ENCODE data around the gene PHACTR3.

PHACTR3 gene

GRCh38 chr20:59696476-59696875 is 92.1 kb downstream of the PHACTR3 start:
- no peak for DNase-seq (ENCODE audit: low read depth)

DNA sequence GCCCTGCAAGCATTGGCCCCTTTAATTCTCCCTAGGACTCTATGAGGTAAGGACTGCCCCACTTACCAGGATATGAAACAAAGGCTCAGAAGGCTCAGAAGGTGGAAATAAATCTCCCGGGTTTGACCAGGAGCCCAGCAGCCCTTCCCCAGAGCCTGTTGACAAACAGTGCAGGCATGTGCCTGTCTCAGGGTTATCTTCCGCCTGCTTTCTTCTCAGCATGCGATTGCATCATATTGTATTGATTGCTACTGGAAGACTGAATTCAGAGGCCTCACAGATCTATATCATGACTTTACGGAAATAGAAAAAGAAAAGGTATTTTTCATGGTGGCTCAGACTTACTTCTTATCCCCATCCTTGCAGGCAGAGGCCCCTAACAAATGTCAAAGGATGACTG is 92.7 kb downstream of the PHACTR3 start:
- DNase-seq (ENCODE audit: low read depth) = no peak

DNA sequence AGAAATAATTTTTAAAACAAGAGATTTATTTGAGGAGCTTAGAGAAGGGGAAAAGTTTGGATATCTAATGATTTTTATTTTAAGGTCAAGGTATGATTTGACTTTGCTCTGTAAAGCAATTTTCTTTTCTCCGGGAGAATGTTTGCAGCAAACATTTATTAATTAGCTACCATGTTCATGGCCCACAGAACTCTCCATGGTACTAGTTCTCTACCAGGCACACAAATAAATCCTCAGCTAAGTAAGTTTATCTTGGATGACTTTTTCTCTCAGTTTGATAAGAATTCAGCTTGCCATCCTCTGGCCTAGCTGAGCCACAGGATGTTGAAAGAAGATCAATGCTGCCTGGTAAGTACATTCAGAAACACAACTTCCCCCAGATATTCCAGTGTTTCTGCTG is 94.3 kb downstream of the PHACTR3 start:
- no peak for DNase-seq (ENCODE audit: low read depth)

DNA sequence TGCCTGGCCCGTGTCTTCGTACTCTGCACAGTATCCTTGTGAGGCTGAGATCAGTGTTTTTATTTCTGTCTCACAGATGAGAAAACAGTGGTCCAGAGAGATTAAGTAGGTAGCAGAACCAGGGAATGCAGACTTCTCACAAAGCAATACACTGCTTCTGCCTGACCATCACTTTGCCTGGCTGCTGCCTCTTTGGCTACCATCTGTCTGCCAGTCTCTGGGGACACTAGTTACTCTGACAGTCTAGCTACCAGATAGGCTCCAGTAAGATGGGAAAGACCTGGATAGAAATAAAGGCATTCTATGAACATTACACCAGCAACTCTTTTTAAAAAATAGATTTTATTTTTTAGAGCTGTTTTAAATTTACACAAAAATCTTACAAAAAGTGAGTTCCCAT is 96.9 kb downstream of the PHACTR3 start:
- no peak for DNase-seq (ENCODE audit: low read depth)

- DNase-seq (ENCODE audit: low read depth) = no peak
These were observed 98.7 kb downstream of the PHACTR3 start for GRCh38 chr20:59703046-59703445.

- DNase-seq (ENCODE audit: low read depth) = no peak
These were observed 101.5 kb downstream of the PHACTR3 start for GRCh38 chr20:59705651-59706399.

GRCh38 chr20:59706400-59706693 is 102.0 kb downstream of the PHACTR3 start:
- DNase-seq (ENCODE audit: low read depth) = no peak

DNA sequence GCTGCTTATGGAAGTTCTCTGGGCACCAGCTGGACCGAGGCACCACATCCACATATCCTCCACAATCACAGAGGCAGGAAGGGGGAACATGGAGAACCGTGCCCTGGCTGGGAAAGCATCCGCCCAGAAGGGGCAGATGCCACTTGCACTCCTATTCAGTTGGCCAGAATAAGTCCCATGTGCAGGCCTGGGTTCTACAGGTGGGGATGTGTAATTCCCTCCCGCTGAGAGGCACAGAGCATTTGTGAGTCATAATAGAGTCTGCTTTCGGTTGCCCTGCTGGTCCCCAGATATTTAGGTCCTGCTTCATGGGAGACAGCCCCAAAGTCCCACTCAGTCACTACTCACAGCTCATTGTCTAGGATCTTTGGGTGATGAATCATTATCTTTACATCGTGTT is 104.0 kb downstream of the PHACTR3 start:
- no peak for DNase-seq (ENCODE audit: low read depth)

DNA sequence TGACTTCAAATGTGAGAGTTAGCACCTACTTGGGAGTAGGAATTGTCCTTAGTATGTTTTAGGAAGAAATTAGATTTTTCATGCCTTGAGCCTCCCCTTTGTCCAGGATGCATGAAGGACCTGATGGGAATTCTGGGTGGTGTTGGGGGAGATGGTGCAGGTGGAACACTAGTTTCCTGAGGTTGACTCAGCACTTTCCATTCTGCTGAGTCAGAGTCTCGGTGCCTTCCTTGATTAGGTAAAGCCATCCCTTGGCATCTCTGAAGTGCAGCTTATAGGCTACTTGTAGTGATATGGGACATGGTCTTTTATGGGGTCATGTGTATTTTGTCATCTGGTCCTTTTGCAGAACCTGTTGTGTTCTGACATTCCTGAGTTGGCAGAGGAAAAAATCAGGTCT is 105.3 kb downstream of the PHACTR3 start:
- DNase-seq (ENCODE audit: low read depth) = no peak

DNA sequence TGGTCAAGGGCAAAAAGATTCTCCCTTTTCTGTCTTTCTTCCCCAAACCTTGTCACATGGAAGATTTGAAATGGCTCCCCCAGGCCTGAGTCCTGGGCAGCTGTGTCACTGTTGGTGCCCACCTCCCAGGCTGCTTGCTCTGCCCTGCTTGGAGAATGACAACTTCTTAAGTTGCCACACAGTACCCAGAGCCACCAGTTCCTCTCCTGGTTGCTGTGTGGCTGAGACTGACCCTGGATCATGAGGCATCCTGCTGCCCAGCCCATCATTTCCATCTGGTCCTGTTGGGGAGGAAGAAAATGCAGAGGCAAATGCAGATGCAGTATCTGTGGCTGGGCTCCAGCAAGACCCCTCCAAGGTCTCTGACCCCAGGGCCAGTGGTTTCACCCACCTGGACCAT is 113.7 kb downstream of the PHACTR3 start:
- no peak for DNase-seq (ENCODE audit: low read depth)

DNA sequence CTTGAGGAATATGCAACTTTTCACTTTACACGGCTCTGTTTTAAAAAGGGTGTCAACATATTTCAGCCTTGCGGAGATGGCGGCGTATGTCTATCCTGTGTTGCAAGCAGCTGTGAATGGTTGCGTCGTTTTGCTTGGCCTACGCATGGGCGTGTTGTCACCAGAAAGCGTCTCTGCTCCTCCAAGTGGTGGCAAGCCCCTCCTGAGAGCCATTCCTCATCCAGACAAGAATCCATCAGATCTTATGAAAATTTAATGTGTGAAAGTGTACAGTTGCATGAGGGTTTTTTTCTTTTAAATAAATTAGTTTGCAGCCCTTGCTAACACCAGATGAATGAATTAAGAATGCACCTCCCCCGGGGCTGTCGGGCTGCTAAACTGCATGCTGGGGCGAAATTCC is 114.4 kb downstream of the PHACTR3 start:
- DNase-seq (ENCODE audit: low read depth) = no peak

DNA sequence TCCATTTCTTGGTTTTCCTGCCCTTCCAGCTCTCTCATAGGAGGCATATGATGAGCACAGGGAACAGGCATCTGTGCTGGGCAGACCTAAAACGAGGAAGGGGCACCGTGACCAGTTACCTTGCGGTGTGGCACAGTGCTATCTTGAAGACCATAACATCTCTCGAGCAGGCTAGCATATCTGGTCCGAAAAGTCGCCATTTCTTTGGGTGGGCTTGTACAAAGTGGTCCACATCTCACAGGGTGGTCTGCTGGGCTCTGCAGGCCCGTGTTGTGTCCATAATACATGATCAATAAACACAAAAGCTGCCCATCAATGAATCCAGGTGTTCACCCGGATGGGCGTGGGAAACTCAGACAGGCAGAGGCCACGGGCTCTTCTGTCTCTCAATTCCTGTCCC is 115.7 kb downstream of the PHACTR3 start:
- no peak for DNase-seq (ENCODE audit: low read depth)

GRCh38 chr20:59721386-59721785 is 117.0 kb downstream of the PHACTR3 start:
- DNase-seq (ENCODE audit: low read depth) = no peak

GRCh38 chr20:59723108-59723500 is 118.8 kb downstream of the PHACTR3 start:
- no peak for DNase-seq (ENCODE audit: low read depth)

DNA sequence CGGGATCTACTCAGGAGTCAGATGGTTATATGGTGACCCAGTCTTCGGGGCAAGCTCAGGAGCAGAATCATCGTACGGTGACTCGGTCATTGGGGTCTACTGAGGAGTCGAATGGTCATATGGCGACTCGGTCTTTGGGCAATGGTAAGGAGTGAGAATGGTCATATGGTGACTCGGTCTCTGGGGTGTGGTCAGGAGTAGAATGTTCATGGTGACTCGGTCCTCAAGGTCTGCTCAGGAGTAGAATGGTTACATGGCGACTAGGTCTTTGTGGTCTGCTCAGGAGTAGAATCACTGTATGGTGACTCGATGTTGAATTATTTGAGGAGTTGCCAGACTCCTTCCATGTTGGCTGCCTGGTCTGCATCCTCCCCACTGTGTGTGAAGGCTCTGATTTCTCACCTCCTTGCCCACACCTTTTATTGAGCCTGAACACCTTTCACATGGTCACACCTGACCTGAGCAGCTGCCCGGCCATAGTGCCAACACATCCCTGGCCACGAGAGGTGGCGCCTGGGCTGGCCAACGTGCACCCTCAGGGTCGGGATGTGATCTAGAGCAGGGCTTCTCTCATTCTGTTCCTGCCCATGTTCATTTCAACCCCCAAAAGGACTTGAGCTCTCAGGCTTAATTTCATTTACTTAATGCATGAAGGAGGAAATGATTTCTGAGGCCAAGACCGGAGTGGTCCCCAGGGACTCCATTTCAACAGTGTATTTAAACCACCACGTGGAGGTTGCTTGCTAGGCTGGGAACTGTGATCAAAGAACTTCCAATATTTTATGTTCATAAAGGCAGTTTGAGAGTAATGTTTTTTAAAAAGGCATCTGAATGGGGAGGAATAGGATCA is 119.5 kb downstream of the PHACTR3 start:
- no peak for DNase-seq (ENCODE audit: low read depth)

DNA sequence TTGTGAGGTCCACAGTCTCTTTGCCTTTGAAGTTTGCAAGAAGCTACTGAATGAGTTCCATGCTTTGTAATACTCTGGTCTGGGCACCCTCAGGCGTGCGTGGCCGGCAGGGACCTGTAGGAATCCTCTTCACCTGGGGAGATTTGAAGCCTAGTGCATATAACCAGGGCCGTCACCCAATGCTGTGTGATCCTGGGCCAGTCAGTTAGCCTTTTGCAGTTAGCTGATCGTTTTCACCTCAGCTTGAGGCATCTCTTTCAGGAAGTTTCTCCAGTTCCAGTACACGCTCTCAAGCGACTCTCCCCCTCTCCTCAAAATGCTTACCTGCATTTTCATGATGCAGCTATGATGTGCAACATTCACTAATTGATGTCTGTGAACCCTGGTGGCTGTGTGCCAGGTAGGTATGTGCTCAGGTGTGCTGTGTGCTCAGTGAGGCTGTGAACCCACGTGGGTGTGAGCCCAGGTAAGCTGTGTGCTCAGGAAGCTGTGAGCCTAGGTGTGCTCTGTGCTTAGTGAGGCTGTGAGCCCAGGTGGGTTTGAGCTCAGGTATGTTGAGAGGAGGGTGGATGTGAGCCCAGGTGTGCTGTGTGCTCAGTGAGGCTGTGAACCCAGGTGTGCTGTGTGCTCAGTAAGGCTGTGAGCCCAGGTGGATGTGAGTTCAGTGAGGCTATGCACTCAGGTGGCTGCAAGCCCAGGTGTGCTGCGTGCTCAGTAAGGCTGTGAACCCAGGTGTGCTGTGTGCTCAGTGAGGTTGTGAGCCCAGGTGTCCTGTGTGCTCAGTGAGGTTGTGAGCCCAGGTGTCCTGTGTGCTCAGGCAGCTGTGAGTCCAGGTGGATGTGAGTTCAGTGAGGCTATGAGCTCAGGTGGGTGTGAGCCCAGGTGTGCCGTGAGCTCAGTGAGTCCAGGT is 120.4 kb downstream of the PHACTR3 start:
- no peak for DNase-seq (ENCODE audit: low read depth)

GRCh38 chr20:59725476-59726280 is 121.3 kb downstream of the PHACTR3 start:
- DNase-seq (ENCODE audit: low read depth) = no peak

DNA sequence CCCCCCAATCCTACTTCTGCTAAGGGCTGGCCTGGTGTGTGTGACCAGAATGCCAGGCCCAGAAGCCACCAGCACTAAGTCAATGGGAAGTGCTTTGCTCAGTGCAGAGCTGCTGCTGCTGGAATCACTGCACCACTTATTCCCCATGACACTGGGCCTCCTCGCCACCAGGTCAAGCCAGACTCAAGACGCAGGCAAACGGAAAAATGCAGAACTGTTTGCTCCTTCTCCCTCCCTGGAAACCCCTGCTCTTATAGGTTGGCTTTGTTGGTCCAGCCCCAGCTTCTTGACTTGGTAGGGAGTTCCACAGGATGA is 121.9 kb downstream of the PHACTR3 start:
- no peak for DNase-seq (ENCODE audit: low read depth)

GRCh38 chr20:59728722-59729430 is 124.5 kb downstream of the PHACTR3 start:
- DNase-seq (ENCODE audit: low read depth) = no peak

DNA sequence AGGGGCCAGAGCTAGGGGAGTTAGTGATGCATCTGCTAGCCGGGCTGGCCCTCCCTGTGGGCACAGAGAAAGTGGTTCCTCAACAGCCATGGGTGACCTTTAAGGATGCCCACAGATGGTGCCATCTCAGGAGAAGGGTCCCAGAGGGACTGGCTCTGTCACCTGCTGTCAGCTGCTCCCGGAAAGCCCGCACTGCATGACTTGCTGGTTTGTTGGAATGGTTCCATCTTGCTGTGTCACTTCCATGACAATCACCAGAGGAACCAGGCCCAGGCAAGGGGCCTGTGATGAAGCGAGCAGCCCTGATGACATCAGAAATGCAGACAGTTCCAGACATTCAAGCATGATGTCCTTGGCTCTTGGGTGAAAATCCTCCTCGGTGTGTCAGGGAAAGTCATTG is 125.2 kb downstream of the PHACTR3 start:
- DNase-seq (ENCODE audit: low read depth) = no peak

DNA sequence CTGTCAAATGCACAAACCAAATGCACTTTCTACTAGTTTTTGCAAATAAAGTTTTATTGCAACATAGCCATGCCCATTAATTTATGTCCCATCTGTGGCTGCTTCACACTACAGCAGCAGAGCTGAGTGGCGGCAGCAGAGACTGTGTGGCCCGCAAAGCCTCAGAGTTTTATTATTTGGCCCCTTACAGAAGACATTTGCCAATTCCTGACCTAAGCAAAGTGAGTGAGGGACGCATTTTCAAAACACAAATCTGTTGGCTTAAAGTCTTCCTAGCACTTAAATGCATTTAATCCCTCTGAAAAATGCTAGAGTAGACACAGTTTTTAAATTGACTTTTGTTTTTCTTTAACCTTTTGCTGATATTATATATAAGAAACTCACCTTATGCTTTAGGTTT is 126.4 kb downstream of the PHACTR3 start:
- DNase-seq (ENCODE audit: low read depth) = no peak

Data from stimulated activated CD8-positive, alpha-beta memory T cell treated with anti-CD3 and anti-CD28 coated beads, Interleukin-7, amount 100 ng/mL, for 24 hours (primary cell).